ENCODE results near the gene ASAP2.

Gene ASAP2

GRCh38 chr2:9275399-9275798 lies 68.8 kb downstream of the ASAP2 start:
- DNase-seq (ENCODE audit: low read depth in 2 of 2): no peak

- no peak for DNase-seq (ENCODE audit: low read depth in 2 of 2)
Measured at GRCh38 chr2:9276074-9276473, 69.5 kb downstream of the ASAP2 start.

GRCh38 chr2:9276901-9277451 lies 70.4 kb downstream of the ASAP2 start:
- DNase-seq (ENCODE audit: low read depth in 2 of 2): no peak

- no peak for DNase-seq (ENCODE audit: low read depth in 2 of 2)
Measured at GRCh38 chr2:9278439-9278838, 71.8 kb downstream of the ASAP2 start.

GRCh38 chr2:9279426-9279825 lies 72.8 kb downstream of the ASAP2 start:
- DNase-seq (ENCODE audit: low read depth in 2 of 2): no peak

DNA sequence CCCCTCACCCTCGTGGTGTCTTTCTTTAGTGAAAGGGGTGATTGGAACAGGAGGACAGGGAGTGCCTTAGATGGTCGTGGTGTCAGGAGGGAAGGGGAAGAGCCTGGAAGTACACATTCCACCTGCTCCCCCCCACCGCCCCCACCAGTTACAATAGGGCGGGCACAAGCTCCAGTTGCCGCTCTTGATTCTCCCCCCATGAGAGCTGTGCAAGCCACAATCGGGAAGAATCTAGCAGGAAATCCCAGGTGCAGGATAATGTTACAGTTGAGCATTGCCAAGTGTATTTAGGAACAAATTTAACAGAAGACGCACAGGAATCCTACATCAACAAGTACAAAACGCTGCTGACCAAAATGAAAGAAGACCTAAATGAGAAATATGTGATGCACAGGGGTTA lies 73.6 kb downstream of the ASAP2 start:
- no peak for DNase-seq (ENCODE audit: low read depth in 2 of 2)

DNA sequence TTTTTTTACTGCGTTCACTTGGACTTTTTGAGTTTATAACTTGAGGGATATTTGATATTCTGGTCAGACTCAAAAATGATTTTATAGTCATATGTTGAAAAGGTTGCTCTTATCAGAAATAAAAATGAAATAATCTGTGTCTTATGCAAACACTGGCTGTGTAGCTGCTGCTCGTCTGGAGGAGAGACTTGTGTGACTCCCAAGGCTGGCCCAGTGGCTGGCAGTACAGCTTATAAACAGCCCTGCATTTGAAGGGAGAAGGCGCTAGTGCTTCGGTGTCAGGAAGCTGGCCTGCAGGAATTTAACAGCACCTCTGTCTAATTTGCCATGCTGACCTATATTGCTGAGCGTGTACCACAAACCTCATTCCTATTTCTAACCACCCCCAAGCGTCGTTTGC lies 74.5 kb downstream of the ASAP2 start:
- DNase-seq (ENCODE audit: low read depth in 2 of 2): no peak

- DNase-seq (ENCODE audit: low read depth in 2 of 2): no peak
Measured at GRCh38 chr2:9282128-9283112, 75.8 kb downstream of the ASAP2 start.

- no peak for DNase-seq (ENCODE audit: low read depth in 2 of 2)
Measured at GRCh38 chr2:9284521-9285297, 78.1 kb downstream of the ASAP2 start.

DNA sequence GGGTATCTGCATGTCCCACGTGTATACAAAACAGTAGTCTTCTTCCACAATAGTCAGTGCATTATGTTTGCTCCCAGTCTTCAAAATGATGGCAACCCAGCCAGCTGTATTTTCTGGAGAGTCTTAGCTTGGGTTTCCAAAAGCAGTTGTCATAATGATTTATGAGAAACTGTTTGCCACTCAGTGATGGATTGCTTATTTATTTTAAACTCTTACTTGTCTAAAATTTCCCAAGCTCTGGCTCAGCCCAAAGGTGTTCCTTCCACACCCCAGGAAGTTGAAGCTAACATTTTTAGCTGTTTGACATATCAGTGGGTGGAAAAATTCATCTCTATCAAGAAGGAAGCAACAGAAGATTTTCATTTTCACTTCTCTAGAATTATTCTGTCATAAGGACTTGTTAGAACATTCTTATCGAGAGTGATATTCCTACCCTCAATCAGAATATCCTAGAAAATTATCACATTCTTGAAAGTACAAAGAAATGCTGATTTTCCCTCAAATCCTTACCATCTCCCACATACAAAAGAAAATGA lies 78.8 kb downstream of the ASAP2 start:
- no peak for DNase-seq (ENCODE audit: low read depth in 2 of 2)

GRCh38 chr2:9285921-9286320 lies 79.3 kb downstream of the ASAP2 start:
- no peak for DNase-seq (ENCODE audit: low read depth in 2 of 2)

DNA sequence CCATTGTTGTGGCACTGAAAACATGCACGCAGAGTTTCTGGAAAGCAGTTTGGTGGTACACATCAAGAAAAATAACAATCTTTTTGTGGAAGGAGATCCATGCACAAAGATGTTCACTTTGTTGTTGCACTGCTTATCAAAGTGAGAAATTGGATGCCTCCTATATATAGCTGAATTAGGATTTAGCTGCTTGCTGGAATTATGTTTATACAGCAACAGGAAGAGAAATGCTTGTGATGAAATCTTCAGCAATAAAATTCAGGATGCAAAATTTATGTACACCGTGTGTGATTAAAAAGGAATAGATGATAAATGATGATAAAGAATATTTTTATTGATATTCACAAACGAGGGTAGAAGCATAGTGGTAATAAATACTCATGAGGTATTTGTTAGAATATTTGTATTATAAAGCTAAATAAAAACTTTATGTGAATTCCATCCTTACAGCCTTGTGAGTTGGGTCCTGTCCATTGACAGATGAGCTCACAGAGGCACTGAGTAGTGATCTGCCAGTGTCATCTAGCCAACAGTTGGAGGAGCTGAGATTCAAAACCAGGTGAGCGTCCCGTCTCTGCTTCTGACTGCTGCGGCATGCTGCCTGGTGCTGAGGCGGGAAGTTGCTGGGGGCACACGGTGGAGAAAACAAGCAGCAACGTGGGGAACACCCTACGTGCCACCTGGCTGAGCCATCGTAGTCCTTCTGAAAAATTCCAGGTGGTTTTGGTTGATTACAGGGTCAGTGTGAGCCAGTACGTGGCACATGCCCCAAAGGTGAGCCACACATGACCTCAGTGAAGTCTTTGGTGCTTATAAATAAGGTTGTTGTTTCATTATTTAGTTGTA lies 80.2 kb downstream of the ASAP2 start:
- DNase-seq (ENCODE audit: low read depth in 2 of 2): no peak

DNA sequence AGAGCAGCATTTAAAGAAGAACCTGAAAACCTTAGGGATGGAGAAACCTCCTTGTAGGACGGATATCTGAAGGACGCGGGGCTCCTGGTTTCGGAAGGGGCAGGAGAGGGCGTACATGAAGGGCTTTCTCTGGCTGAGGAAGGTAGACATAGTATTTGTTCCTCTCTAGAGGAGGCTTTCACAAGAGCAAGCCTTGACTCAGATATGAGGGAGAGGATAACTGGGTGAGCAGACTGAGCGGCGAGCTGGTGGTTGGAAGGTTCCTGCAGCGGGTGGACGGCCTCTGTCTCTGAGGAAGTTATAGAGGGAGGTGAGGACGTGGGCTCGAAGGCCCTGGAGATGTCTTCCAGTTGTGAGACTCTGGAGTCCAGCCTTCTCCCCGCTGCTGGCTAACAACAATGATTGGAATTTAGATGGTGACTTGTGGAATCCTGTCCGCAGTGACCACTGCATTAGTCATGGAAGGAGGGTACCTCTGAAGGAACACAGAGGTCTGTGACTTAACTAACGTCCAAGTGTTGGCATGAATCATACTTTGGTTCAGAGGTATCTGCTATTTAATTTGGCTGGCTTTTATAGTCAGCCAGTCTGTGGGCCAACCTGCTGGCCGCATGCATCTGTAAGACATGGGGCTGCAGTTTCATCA lies 80.9 kb downstream of the ASAP2 start:
- DNase-seq (ENCODE audit: low read depth in 2 of 2): no peak

DNA sequence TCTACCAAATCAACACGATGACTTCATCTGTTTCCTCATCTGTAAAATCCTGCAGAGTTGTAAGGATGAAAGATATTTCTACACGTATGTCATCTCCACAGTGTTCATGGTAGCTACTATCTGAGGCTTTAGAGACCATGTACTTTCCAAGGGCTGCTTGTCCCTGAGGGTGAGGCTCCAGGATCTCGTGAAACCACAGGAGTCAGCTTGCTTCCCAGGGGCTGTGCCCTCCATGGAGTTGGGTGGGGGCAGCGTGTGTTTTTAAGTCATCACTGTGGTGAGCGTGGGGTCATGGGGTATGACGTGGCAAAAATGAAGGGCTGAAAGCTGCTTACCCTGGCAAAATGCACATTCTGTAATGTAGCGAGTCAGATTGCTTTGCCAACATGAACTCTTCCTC lies 81.6 kb downstream of the ASAP2 start:
- DNase-seq (ENCODE audit: low read depth in 2 of 2): no peak

- no peak for DNase-seq (ENCODE audit: low read depth in 2 of 2)
Measured at GRCh38 chr2:9288681-9289338, 82.2 kb downstream of the ASAP2 start.

- no peak for DNase-seq (ENCODE audit: low read depth in 2 of 2)
Measured at GRCh38 chr2:9291331-9291730, 84.7 kb downstream of the ASAP2 start.

DNA sequence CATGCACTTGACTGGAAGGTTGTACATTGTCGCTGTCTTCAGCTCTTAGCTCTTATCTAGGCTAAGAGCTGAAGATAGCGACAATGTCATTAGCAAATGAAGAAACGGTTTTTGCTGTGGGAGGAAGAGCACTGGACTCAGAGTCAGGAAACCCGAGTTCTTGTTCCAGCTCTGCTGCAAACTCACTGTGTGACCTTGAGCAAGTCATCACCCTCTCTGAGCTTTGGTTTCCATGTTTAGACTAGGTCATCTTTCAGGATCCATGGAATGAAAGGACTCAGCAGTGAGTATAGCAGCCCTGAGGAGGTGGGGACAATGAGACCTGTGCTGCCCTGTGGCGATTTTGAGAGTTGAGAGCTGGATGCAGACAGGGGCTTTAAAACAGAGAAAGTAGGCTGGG lies 85.3 kb downstream of the ASAP2 start:
- no peak for DNase-seq (ENCODE audit: low read depth in 2 of 2)

- DNase-seq (ENCODE audit: low read depth in 2 of 2): no peak
Measured at GRCh38 chr2:9292426-9292825, 85.8 kb downstream of the ASAP2 start.

- no peak for DNase-seq (ENCODE audit: low read depth in 2 of 2)
Measured at GRCh38 chr2:9294764-9295163, 88.2 kb downstream of the ASAP2 start.

- no peak for DNase-seq (ENCODE audit: low read depth in 2 of 2)
Measured at GRCh38 chr2:9296559-9296958, 89.9 kb downstream of the ASAP2 start.
